GM12891 (cell line): ENCODE measurements around the gene OPCML.

ENCODE experiments used
- PAX5 ChIP-seq: IDR thresholded peaks from 2 replicates; pipeline ENCODE4 v1.6.1; 2011; ENCODE audit warnings: low read length, moderate library complexity, mild to moderate bottlenecking; ENCODE audit not compliant: insufficient read depth, severe bottlenecking
- POLR2A ChIP-seq: IDR thresholded peaks from 2 replicates; pipeline ENCODE4 v1.6.1; 2011; ENCODE audit warnings: low read depth, low read length, control low read depth
- POLR2AphosphoS5 ChIP-seq: IDR thresholded peaks from 2 replicates; pipeline ENCODE4 v1.6.1; 2011; ENCODE audit warnings: low read depth, low read length, control low read depth
- SPI1 ChIP-seq: IDR thresholded peaks from 2 replicates; pipeline ENCODE4 v1.6.1; 2011; ENCODE audit warnings: low read depth, low read length, control low read depth

DNA sequence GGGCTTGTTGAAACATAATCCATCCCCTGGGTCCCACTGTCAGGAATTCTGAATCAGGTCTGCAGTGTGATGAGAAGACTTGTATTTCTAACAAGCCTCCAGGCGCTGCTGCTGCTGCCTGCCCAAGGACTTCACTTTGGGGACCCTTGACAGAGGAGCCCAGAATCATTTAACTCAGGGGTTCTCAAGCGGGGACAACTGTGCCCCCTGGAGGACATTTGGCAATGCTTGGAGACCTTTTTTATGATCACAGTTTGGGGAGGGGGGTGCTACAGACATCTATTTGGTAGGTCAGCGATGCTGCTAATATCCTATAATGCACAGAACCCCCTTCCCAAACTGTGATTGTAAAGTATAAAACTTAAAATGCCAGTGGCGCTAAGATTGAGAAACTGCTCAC, 312.8 kb downstream of the OPCML start:
- TF ChIP-seq POLR2A (no peak), POLR2AphosphoS5 (no peak), SPI1 (no peak), PAX5 (no peak)
